ENCODE data around the gene ADRA2B.

The ADRA2B gene

DNA sequence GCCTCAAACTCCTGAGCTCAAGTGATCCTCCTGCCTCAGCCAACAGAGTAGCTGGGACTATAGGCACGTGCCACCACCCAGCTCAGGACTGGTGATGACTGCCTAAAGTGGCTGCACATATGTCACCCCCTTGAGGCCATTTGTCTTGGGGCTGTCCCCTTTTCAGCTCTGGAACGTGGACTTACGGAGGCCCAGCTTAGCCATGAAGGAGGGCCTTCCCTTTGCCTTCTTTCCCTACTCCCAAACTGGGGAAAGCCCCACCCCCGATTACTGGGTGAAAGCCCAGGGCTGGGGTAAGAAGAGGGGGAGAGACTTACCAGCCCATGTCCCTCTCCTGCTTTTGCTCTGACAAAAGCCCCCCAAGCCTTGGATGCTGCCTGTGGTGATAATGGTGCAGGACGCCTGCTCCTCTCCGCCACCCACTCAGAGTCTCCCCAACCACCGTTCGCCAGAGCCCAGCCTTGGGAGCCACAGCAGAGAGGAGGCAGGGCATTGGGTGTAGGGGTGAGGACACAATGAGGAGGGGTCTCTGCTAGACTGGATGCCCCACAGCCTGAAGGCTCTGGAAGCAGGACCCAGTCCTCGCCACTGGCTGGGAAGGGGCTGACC is 31.3 kb upstream of the ADRA2B start:
- TF ChIP-seq, protein P1, sequence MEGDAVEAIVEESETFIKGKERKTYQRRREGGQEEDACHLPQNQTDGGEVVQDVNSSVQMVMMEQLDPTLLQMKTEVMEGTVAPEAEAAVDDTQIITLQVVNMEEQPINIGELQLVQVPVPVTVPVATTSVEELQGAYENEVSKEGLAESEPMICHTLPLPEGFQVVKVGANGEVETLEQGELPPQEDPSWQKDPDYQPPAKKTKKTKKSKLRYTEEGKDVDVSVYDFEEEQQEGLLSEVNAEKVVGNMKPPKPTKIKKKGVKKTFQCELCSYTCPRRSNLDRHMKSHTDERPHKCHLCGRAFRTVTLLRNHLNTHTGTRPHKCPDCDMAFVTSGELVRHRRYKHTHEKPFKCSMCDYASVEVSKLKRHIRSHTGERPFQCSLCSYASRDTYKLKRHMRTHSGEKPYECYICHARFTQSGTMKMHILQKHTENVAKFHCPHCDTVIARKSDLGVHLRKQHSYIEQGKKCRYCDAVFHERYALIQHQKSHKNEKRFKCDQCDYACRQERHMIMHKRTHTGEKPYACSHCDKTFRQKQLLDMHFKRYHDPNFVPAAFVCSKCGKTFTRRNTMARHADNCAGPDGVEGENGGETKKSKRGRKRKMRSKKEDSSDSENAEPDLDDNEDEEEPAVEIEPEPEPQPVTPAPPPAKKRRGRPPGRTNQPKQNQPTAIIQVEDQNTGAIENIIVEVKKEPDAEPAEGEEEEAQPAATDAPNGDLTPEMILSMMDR (IDR thresholded peaks at IDR 0.05; ENCODE audit: low read depth, low read length, missing control alignments) = no peak
- DNase-seq (ENCODE audit: low read depth) = no peak
- peak overlapping the region; percentile 9; the same call in 1 of the 2 replicates for H3K4me3 ChIP-seq (ENCODE audit: low read depth, low read length)

DNA sequence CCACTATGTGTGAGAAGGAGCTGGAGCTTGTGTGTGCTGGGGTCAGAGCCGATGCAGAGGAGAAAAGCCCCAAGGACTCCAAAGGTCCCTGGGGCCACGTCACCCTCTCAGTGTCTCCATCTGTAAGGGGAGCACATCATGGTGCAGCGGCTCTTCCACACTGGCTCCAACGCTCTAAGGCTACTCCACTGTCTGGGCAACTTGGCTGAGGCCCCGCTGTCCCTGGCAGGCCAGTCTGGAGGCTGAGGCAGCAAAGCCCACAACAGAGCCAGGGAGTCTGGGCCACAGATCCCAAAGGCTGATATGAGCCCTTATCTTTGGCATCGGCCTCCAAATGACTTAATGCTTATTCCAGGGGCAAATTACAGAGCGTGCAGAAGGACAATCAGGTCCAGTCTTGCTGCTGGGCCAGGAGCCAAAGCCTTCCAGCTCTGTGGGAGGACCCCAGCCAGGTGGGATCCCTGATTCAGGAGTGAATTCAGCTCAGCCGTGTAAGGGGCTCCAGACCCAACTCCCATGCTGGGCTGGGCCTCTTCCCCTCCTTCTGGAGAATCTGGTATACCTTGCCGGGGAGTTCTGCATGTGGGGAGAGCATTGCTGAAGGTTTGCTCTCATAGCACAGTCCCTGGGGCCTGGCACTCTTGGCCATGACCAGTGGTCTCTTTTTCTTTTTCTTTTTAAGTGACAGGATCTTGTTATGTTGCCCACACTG is 30.7 kb upstream of the ADRA2B start:
- DNase-seq (ENCODE audit: low read depth) = no peak
- TF ChIP-seq, protein P1 (IDR thresholded peaks at IDR 0.05; ENCODE audit: low read depth, low read length, missing control alignments) = no peak
- H3K4me3 ChIP-seq (ENCODE audit: low read depth, low read length) = peak overlapping the region; percentile 68; the same call in 1 of the 2 replicates

DNA sequence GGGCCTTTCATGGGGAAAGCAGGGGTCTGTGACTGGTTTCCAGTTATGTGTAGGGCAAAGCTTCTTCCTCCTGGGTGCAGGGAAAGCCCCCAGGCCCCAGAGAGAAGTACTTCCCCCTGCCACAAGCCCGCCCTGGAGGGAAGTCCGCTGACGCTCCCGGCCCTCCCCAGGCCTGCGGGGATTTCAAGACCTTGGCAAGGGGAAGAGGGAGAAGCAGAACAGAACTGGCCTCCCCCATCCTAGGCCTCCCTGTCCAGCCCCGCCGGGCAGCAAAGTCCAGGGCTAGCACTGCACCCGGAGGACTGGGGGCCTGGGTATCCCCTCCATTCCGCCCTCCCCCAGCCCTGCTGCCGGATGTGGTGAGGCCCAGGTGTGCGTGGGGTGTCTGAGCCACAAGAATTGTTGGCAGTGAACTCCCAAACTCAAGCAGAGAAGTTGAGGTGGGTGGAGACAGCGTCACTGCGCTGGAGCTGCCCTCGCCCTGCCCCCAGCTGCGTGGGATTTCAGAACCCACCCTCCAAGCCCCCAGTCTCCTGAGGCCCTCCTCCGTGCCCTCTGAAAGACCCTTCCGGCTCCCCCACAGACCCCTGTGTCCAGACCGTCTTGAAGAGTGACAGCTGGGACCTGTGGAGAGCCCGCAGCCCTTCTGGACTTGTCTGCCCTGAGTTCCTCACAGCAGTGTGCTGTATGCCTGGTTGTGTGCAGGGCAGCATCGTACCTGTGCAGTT is 29.9 kb upstream of the ADRA2B start:
- H3K4me3 ChIP-seq (ENCODE audit: low read depth, low read length) = peak overlapping the region; percentile 68

DNA sequence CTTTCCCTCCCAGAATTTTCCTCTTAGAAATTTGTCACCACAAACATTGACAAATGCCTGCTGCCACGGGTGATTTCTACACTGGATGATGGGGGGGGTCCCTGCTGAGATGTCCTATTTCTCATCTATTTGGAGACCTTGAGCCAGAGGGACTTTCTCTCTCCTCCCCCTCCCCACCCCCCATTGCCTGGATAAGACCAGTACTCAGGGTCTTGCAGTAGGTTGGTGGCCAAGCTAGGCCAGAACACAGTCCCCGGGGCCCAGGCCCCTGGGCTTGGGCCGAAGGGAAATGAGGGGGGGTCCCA is 29.4 kb upstream of the ADRA2B start:
- DNase-seq (ENCODE audit: low read depth) = no peak
- H3K4me3 ChIP-seq (ENCODE audit: low read depth, low read length) = peak overlapping the region; percentile 68
- TF ChIP-seq, protein P1 (IDR thresholded peaks at IDR 0.05; ENCODE audit: low read depth, low read length, missing control alignments) = no peak

More for the DNA sequence above, 29.9 kb upstream of the ADRA2B start:
- TF ChIP-seq, protein P1 (IDR thresholded peaks at IDR 0.05; ENCODE audit: low read depth, low read length, missing control alignments) = no peak
- no peak for DNase-seq (ENCODE audit: low read depth)

DNA sequence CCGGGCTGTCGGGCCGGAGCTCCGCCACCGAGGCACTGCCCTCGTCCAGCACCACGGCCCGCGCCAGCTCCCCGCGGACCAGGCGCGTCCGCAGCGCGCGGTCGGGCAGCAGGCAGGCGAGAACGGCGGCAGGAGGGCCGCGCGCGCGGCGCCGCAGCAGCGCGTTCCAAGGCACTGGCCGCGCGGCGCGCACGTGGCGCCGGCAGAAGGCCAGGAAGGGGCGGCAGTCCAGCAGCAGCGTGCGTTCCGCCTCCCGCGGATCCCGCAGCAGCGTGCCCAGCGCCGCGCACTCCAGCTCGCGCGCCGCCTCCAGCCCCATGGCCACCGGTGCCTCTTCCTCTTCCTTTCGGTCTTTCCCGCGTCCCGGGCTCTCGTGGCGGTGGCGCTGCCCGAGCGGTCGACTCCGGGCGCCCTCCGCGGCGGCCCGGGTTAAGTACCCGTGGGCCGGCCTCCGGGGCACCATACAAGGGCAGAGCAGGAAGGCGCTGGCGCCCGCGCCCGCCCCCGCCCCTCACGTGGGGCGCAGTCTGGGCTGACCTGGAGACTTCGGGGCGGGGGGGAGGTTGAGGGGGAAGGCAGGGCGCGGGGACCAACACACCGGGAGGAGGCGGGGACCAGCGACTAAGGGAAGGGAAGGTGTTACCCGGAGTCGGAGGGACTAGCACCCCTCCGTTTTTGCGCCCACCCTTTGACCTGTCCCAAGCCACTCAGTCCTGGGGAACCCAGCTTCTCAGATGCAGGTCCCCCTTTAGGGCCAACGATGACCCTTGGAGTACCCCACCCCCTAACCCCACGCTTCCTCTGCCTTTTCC is 28.9 kb upstream of the ADRA2B start, which contains the start of gene DUSP2:
Gene DUSP2 (minus strand): TSS at position 405 of the 812 bp plus-strand sequence. CDS start 86 bp downstream, at position 319.
- TF ChIP-seq, protein P1 (IDR thresholded peaks at IDR 0.05; ENCODE audit: low read depth, low read length, missing control alignments) = no peak
- peak within 1 kb of the TSS; percentile 68 for H3K4me3 ChIP-seq (ENCODE audit: low read depth, low read length)
- DNase-seq (ENCODE audit: low read depth) = peak; percentile 81

DNA sequence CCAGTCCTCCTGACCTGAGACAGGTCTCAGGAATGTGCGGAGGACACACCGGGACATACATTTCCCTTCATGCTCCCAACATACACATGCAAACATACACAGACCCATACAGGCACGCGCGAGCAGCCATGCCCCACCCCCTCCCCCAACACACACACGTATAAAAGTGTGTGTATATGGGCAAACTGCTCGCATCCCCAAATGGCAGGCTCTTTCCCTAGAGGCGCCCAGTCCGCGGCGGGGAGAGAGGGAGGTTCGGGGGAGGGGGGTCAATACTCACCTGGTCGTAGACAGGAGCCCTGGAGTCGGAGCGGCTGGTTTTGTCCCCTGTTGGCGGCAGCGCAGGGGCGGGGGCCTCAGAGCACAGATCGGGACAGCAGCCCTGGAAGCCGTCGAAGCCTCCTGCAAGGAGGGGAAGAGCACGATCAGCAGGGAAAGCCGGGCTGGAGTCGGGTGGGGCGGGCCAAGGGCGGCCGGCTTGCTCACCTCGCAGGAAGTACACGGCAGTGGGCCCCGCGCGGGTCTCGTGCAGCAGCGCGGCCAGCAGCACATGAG is 28.2 kb upstream of the ADRA2B start:
- TF ChIP-seq, protein P1 (IDR thresholded peaks at IDR 0.05; ENCODE audit: low read depth, low read length, missing control alignments) = no peak
- H3K4me3 ChIP-seq (ENCODE audit: low read depth, low read length) = peak overlapping the region; percentile 68
- no peak for DNase-seq (ENCODE audit: low read depth)

Measured in GM12864 (cell line).